Retinal pigment epithelial cell (primary cell): Measurements from ENCODE around the gene UBE2K.
A peak's percentile ranks its signal among the peaks of the same experiment; 100 is the strongest.

ENCODE experiments used
- DNase-seq: peaks from one replicate; pipeline ENCODE4 v3.0.0-alpha.2; 2010; ENCODE audit warnings: low read depth
- H3K4me3 ChIP-seq: 2 replicates; pipeline ENCODE4 v1.5.1; 2011; ENCODE audit warnings: mild to moderate bottlenecking, low read length, control low read depth, moderate library complexity
- TF ChIP-seq, protein P1 (sequence below): conservative IDR thresholded peaks from 2 replicates; pipeline ENCODE4 v1.5.1; 2011; ENCODE audit warnings: low read depth, low read length, control low read depth, inconsistent platforms

UBE2K gene

DNA sequence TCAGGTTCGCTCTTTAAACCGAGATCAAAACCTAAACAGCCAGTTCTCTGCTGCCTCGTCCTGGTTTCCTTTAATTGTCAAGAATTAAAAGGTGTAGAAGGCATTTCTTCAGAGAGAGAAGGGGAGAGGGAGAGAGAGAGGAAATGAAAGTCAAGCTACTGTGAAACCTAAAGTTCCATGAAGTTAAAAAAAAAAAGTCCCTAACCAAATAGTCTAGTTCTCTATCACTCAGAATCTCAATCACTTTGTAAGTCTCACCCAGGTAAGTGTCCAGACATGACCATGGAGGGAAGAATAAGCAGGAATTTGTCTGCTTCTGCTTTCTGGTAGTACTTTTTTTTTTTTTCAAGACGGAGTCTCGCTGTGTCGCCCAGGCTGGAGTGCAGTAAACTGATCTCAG is 40.5 kb upstream of the UBE2K start:
- no peak overlapping the region for H3K4me3 ChIP-seq
- no peak for DNase-seq
- TF ChIP-seq, protein P1, sequence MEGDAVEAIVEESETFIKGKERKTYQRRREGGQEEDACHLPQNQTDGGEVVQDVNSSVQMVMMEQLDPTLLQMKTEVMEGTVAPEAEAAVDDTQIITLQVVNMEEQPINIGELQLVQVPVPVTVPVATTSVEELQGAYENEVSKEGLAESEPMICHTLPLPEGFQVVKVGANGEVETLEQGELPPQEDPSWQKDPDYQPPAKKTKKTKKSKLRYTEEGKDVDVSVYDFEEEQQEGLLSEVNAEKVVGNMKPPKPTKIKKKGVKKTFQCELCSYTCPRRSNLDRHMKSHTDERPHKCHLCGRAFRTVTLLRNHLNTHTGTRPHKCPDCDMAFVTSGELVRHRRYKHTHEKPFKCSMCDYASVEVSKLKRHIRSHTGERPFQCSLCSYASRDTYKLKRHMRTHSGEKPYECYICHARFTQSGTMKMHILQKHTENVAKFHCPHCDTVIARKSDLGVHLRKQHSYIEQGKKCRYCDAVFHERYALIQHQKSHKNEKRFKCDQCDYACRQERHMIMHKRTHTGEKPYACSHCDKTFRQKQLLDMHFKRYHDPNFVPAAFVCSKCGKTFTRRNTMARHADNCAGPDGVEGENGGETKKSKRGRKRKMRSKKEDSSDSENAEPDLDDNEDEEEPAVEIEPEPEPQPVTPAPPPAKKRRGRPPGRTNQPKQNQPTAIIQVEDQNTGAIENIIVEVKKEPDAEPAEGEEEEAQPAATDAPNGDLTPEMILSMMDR, result no peak

DNA sequence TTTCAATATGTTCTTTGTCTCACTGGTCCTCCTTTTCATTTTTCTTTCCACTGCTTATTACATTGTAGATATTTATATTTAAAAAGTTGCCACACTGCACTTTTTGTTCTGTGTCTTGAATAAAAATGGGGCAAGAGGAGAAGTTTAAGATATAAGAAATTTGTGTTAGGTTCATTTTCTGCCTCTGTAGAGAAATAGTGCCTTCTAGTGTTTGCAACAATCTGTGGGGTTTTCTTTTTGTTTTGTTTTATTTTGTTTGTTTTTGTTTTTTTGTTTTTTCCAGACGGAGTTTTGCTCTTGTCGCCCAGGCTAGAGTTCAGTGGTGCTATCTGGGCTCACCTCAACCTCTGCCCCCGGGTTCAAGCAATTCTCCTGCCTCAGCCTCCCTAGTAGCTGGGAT is 39.2 kb upstream of the UBE2K start:
- H3K4me3 ChIP-seq, result no peak overlapping the region
- no peak for DNase-seq
- TF ChIP-seq, protein P1, result peak; percentile 46

- TF ChIP-seq, protein P1, result no peak
- no peak overlapping the region for H3K4me3 ChIP-seq
- DNase-seq, result no peak
Observed at GRCh38 chr4:39660045-39660444, 37.9 kb upstream of the UBE2K start.

GRCh38 chr4:39660757-39661156 is 37.2 kb upstream of the UBE2K start:
- no peak for DNase-seq
- TF ChIP-seq, protein P1, result no peak
- no peak overlapping the region for H3K4me3 ChIP-seq

GRCh38 chr4:39662683-39663082 is 35.3 kb upstream of the UBE2K start:
- DNase-seq, result no peak
- TF ChIP-seq, protein P1, result no peak
- no peak overlapping the region for H3K4me3 ChIP-seq

- TF ChIP-seq, protein P1, result no peak
- H3K4me3 ChIP-seq, result no peak overlapping the region
- no peak for DNase-seq
Observed at GRCh38 chr4:39664828-39665731, 32.9 kb upstream of the UBE2K start.

GRCh38 chr4:39667706-39668105 is 30.2 kb upstream of the UBE2K start:
- H3K4me3 ChIP-seq, result no peak overlapping the region
- DNase-seq, result no peak
- TF ChIP-seq, protein P1, result no peak
